ENCODE data around the gene RGS16. TPM values are rescaled to one million over a fixed set of nuclear protein-coding genes. Genes with fewer than 3 reads are reported as not detected.

RGS16 gene
- polyA plus RNA-seq, 1 of the 3 experiments (the other 2 are of a cell fraction) = 0.79 TPM

DNA sequence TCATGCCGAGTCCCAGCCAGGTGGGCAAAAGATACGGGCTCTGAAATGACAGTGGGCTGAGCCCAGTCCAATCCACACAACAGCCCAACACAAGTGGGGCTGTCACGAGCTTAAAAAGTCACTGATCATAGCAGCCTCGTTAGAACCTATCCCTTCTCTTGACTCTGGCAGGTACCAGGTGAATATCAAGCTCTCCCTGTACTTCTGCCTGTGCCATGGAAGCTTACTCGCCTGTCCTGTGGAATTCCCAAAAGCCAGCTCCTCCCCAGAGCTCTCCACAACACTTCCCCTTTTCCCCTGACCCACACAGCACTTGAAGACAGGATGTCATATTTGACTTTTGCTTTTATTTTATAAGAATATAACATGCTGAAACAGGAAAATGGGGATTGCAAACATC, 5.9 kb downstream of the RGS16 start (continued):
- TF ChIP-seq, protein P1, sequence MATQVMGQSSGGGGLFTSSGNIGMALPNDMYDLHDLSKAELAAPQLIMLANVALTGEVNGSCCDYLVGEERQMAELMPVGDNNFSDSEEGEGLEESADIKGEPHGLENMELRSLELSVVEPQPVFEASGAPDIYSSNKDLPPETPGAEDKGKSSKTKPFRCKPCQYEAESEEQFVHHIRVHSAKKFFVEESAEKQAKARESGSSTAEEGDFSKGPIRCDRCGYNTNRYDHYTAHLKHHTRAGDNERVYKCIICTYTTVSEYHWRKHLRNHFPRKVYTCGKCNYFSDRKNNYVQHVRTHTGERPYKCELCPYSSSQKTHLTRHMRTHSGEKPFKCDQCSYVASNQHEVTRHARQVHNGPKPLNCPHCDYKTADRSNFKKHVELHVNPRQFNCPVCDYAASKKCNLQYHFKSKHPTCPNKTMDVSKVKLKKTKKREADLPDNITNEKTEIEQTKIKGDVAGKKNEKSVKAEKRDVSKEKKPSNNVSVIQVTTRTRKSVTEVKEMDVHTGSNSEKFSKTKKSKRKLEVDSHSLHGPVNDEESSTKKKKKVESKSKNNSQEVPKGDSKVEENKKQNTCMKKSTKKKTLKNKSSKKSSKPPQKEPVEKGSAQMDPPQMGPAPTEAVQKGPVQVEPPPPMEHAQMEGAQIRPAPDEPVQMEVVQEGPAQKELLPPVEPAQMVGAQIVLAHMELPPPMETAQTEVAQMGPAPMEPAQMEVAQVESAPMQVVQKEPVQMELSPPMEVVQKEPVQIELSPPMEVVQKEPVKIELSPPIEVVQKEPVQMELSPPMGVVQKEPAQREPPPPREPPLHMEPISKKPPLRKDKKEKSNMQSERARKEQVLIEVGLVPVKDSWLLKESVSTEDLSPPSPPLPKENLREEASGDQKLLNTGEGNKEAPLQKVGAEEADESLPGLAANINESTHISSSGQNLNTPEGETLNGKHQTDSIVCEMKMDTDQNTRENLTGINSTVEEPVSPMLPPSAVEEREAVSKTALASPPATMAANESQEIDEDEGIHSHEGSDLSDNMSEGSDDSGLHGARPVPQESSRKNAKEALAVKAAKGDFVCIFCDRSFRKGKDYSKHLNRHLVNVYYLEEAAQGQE (IDR thresholded peaks at IDR 0.05; ENCODE audit: low read depth, low read length) = no peak
- no peak for TF ChIP-seq FOXM1 (IDR thresholded peaks at IDR 0.05; ENCODE audit: low read depth)

GRCh38 chr1:182596934-182597333, 7.3 kb downstream of the RGS16 start:
- H3K4me3 ChIP-seq (ENCODE audit: low read depth in 2 of 2, low read length in 1 of 2) = no peak overlapping the region
- ChIA-PET CTCF (interaction anchor here (0.8 to 17.7 kb wide), 7 partner anchors 8 to 512 kb away, joined by 3 to 829 read pairs (median 6); partner anchors contain the start of genes NPL and RGS16), POLR2A (no interaction called here)
- no peak overlapping the region for H3K27ac ChIP-seq (ENCODE audit: low read depth in 2 of 2, low read length in 1 of 2)
- H3K27me3 ChIP-seq (ENCODE audit: insufficient read depth) = no peaks in the 10 kb centered on the region
- no peak overlapping the region for H3K9ac ChIP-seq
- no peaks in the 10 kb centered on the region for H3K36me3 ChIP-seq (replicated peaks in 1 of 2; ENCODE audit: control insufficient read depth in 1 of 2, insufficient read depth in 2 of 2, low read length in 1 of 2)
- H3K9me2 ChIP-seq = no peaks in the 10 kb centered on the region
- no peak overlapping the region for H2AFZ ChIP-seq (ENCODE audit: low read depth)
- H3K9me3 ChIP-seq = no peaks in the 10 kb centered on the region
- TF ChIP-seq USF2 (IDR thresholded peaks at IDR 0.05; ENCODE audit: borderline replicate concordance, low read depth, low read length) (no peak), RFX5 (IDR thresholded peaks at IDR 0.05; ENCODE audit: low read length) (no peak), FOXM1 (IDR thresholded peaks at IDR 0.05; ENCODE audit: low read depth) (no peak)
- H3K4me2 ChIP-seq = no peak overlapping the region
- H3K79me2 ChIP-seq (ENCODE audit: insufficient read depth) = no peaks in the 10 kb centered on the region
- WGBS (ENCODE audit: low lambda C conversion rate) = 84% methylated on average over 6 of the region's 6 CpGs
- H3K4me1 ChIP-seq (ENCODE audit: control insufficient read depth in 1 of 2, insufficient read depth in 2 of 2, low read depth in 1 of 2, low read length in 1 of 2) = peaks cover 0 to 16% of the 10 kb centered on the region in 2 experiments; a peak in 3 of 4 replicates
- no peak for DNase-seq
- H4K20me1 ChIP-seq (ENCODE audit: insufficient read depth) = no peaks in the 10 kb centered on the region
- H3F3A ChIP-seq (replicated peaks; ENCODE audit: insufficient read depth) = peaks cover 4% of the 10 kb centered on the region

- H3K9me3 ChIP-seq = no peaks in the 10 kb centered on the region
- POLR2A ChIA-PET = interaction anchor here (1.4 kb wide), 1 partner anchor 187 kb away, joined by 6 read pairs; no protein-coding TSS in a partner anchor
- DNase-seq = peak; percentile 69
- peaks cover 4% of the 10 kb centered on the region for H3F3A ChIP-seq (replicated peaks; ENCODE audit: insufficient read depth)
- 48% methylated on average over 4 of the region's 4 CpGs for WGBS (ENCODE audit: low lambda C conversion rate)
- TF ChIP-seq CTCF (IDR thresholded peaks at IDR 0.05) (peak; percentile 89), RAD21 (IDR thresholded peaks at IDR 0.05; ENCODE audit: low read length) (peak; percentile 80), JUND (IDR thresholded peaks at IDR 0.05) (no peak), SMC3 (IDR thresholded peaks at IDR 0.05; ENCODE audit: low read depth, low read length) (peak; percentile 74)
- H3K9me2 ChIP-seq = no peaks in the 10 kb centered on the region
- peaks cover 0 to 10% of the 10 kb centered on the region in 2 experiments; a peak in 3 of 4 replicates for H3K4me1 ChIP-seq (ENCODE audit: control insufficient read depth in 1 of 2, insufficient read depth in 2 of 2, low read depth in 1 of 2, low read length in 1 of 2)
- H3K4me3 ChIP-seq (ENCODE audit: low read depth in 2 of 2, low read length in 1 of 2) = no peak overlapping the region; a peak in 1 of 4 replicates
- no peak overlapping the region for H2AFZ ChIP-seq (ENCODE audit: low read depth)
- H3K27ac ChIP-seq (ENCODE audit: low read depth in 2 of 2, low read length in 1 of 2) = no peak overlapping the region
- H4K20me1 ChIP-seq (ENCODE audit: insufficient read depth) = no peaks in the 10 kb centered on the region
- CTCF ChIA-PET = interaction anchor here (0.5 to 17.7 kb wide), 41 partner anchors 8 to 632 kb away, joined by 3 to 829 read pairs (median 4); partner anchors contain the start of genes NPL and RGS16
- no peak overlapping the region for H3K9ac ChIP-seq
- H3K4me2 ChIP-seq = no peak overlapping the region
- H3K27me3 ChIP-seq (ENCODE audit: insufficient read depth) = no peaks in the 10 kb centered on the region
- no peaks in the 10 kb centered on the region for H3K36me3 ChIP-seq (replicated peaks in 1 of 2; ENCODE audit: control insufficient read depth in 1 of 2, insufficient read depth in 2 of 2, low read length in 1 of 2)
- H3K79me2 ChIP-seq (ENCODE audit: insufficient read depth) = no peaks in the 10 kb centered on the region
Measured at GRCh38 chr1:182595641-182596240, 8.4 kb downstream of the RGS16 start.
